CD4-positive, CD25-positive, alpha-beta regulatory T cell (primary cell): Measurements from ENCODE around the gene ZNF555. TPM values are rescaled to one million over a fixed set of nuclear protein-coding genes. Genes with fewer than 3 reads are reported as not detected.

Experiments used
- ATAC-seq, 2 donors: fragments of 150-1000 bp; cut with Tn5 transposase; one replicate each; pipeline ENCODE4 v1.10.0; 2021; ENCODE audit warnings: low read depth in 2 of 2, moderate number of reproducible peaks in 2 of 2, moderate library complexity in 1 of 2
- DNase-seq, 3 donors: peaks; one replicate each; pipeline versions ENCODE4 v3.0.0 to v3.0.0-alpha.2; 2012 to 2022; ENCODE audit warnings: mixed read lengths in 1 of 3
- H3K27ac ChIP-seq: one replicate; pipeline ENCODE4 v1.7.0; 2013; ENCODE audit warnings: mild to moderate bottlenecking, low read length; ENCODE audit not compliant: insufficient read depth, poor library complexity, severe bottlenecking
- H3K27me3 ChIP-seq: one replicate; pipeline ENCODE4 v1.7.0; 2013; ENCODE audit warnings: low read length; ENCODE audit not compliant: control insufficient read depth, insufficient read depth
- H3K36me3 ChIP-seq: one replicate; pipeline ENCODE4 v1.7.0; 2013; ENCODE audit warnings: mild to moderate bottlenecking, low read length, moderate library complexity; ENCODE audit not compliant: control insufficient read depth, insufficient read depth
- H3K4me1 ChIP-seq: 2 replicates; pipeline ENCODE4 v1.7.0; 2013; ENCODE audit warnings: mild to moderate bottlenecking, low read length; ENCODE audit not compliant: insufficient read depth, control insufficient read depth, poor library complexity, severe bottlenecking
- H3K4me3 ChIP-seq: one replicate; pipeline ENCODE4 v1.7.0; 2013; ENCODE audit warnings: low read depth, mild to moderate bottlenecking, low read length, moderate library complexity
- H3K9me3 ChIP-seq, 2 experiments: 1 replicate in 1 of 2; 2 replicates in 1 of 2; pipeline ENCODE4 v1.7.0; 2013; ENCODE audit warnings: low read length in 2 of 2, mild to moderate bottlenecking in 1 of 2, moderate library complexity in 1 of 2; ENCODE audit not compliant: control insufficient read depth in 2 of 2
- H3K27ac Mint-ChIP-seq, 3 donors: one replicate each; pipeline ENCODE4 v1.8.0; 2020 to 2022; ENCODE audit warnings: mild to moderate bottlenecking in 3 of 3, mixed read lengths in 3 of 3, moderate library complexity in 2 of 3
- H3K27me3 Mint-ChIP-seq: one replicate; pipeline ENCODE4 v1.8.0; 2022; ENCODE audit warnings: mild to moderate bottlenecking, mixed read lengths
- H3K36me3 Mint-ChIP-seq: one replicate; pipeline ENCODE4 v1.8.0; 2020; ENCODE audit warnings: mixed read lengths
- H3K4me1 Mint-ChIP-seq, 4 donors: one replicate each; pipeline ENCODE4 v1.8.0; 2020 to 2022; ENCODE audit warnings: mixed read lengths in 4 of 4, mild to moderate bottlenecking in 1 of 4
- H3K4me3 Mint-ChIP-seq, 4 donors: one replicate each; pipeline ENCODE4 v1.8.0; 2020 to 2022; ENCODE audit warnings: mild to moderate bottlenecking in 4 of 4, mixed read lengths in 4 of 4, moderate library complexity in 3 of 4
- H3K9me3 Mint-ChIP-seq, 7 donors: one replicate each; pipeline ENCODE4 v1.8.0; 2020 to 2022; ENCODE audit warnings: mixed read lengths in 7 of 7, mild to moderate bottlenecking in 3 of 7, moderate library complexity in 2 of 7
- polyA plus RNA-seq, 4 donors: library from polyadenylated mRNA; unstranded; fragments of 300-500 nt; fragmentation: Illumina TruSeq; gene quantifications; one replicate each; pipeline ENCODE4 v1.2.3, GENCODE V29; 2021
- total RNA-seq: library from RNA; stranded (reverse); gene quantifications from one replicate; pipeline ENCODE4 v1.2.3, GENCODE V29; 2022

The ZNF555 gene
- total and polyA plus RNA-seq, 5 donors from 2014 or later, result 2.0 to 7.3 (median 6.9) TPM

GRCh38 chr19:2906631-2907195 is 65.4 kb downstream of the ZNF555 start:
- no peaks in the 10 kb centered on the region for H3K27me3 ChIP-seq
- no peak overlapping the region for H3K4me3 ChIP-seq
- peaks cover 0 to 3% of the 10 kb centered on the region in 2 experiments for H3K9me3 ChIP-seq
- H3K4me1 ChIP-seq, result peaks cover 6% of the 10 kb centered on the region
- H3K27me3 Mint-ChIP-seq, result no peaks in the 10 kb centered on the region
- H3K4me3 Mint-ChIP-seq, result no peak overlapping the region
- no peak for DNase-seq
- no peak overlapping the region for H3K27ac ChIP-seq
- peaks cover 11% of the 10 kb centered on the region for H3K36me3 Mint-ChIP-seq
- H3K4me1 Mint-ChIP-seq, result peaks cover 15 to 44% (median 22%) of the 10 kb centered on the region in 4 donors
- H3K27ac Mint-ChIP-seq, result no peak overlapping the region
- ATAC-seq, result no peak
- no peaks in the 10 kb centered on the region for H3K36me3 ChIP-seq
- peaks cover 0 to 3% (median 0%) of the 10 kb centered on the region in 7 donors for H3K9me3 Mint-ChIP-seq

Other genes with a start within 250 kb of the ZNF555 start
- gene GNG7, start 138.8 kb upstream of the ZNF555 start, total RNA-seq, result 1.4 TPM
- 1 to 10 TPM in 3 of 4 donors, under 1 TPM in 1; 0.65 to 1.6 (median 1.1) TPM for gene GNG7, start 138.8 kb upstream of the ZNF555 start, polyA plus RNA-seq
- gene DIRAS1, start 120.1 kb upstream of the ZNF555 start, total RNA-seq, result not detected
- not detected for gene DIRAS1, start 120.1 kb upstream of the ZNF555 start, polyA plus RNA-seq
- gene SLC39A3, start 101.5 kb upstream of the ZNF555 start, total RNA-seq, result 14.6 TPM
- gene SLC39A3, start 101.5 kb upstream of the ZNF555 start, polyA plus RNA-seq, result 10 to 100 TPM; 35.1 to 41.8 (median 36.9) TPM
- gene SGTA, start 58.2 kb upstream of the ZNF555 start, total RNA-seq, result 35.7 TPM
- gene SGTA, start 58.2 kb upstream of the ZNF555 start, polyA plus RNA-seq, result 10 to 100 TPM; 28.2 to 35.3 (median 31.5) TPM
- gene THOP1, start 56.0 kb upstream of the ZNF555 start, total RNA-seq, result 26.5 TPM
- 10 to 100 TPM; 20.0 to 28.0 (median 23.3) TPM for gene THOP1, start 56.0 kb upstream of the ZNF555 start, polyA plus RNA-seq
- 3.3 TPM for gene ZNF554, start 21.6 kb upstream of the ZNF555 start, total RNA-seq
- gene ZNF554, start 21.6 kb upstream of the ZNF555 start, polyA plus RNA-seq, result 1 to 10 TPM; 1.8 to 6.1 (median 3.5) TPM
- not detected for gene ZNF556, start 25.9 kb downstream of the ZNF555 start, total RNA-seq
- gene ZNF556, start 25.9 kb downstream of the ZNF555 start, polyA plus RNA-seq, result not detected
- 3.0 TPM for gene ZNF57, start 59.5 kb downstream of the ZNF555 start, total RNA-seq
- 1 to 10 TPM; 3.2 to 7.6 (median 4.7) TPM for gene ZNF57, start 59.5 kb downstream of the ZNF555 start, polyA plus RNA-seq
- 2.4 TPM for gene ZNF77, start 103.5 kb downstream of the ZNF555 start, total RNA-seq
- gene ZNF77, start 103.5 kb downstream of the ZNF555 start, polyA plus RNA-seq, result 1 to 10 TPM in 3 of 4 donors, under 1 TPM in 1; 0.48 to 3.0 (median 2.3) TPM
- gene TLE6, start 136.1 kb downstream of the ZNF555 start, total RNA-seq, result not detected
- gene TLE6, start 136.1 kb downstream of the ZNF555 start, polyA plus RNA-seq, result not detected
- gene TLE2, start 187.8 kb downstream of the ZNF555 start, total RNA-seq, result 9.3 TPM
- gene TLE2, start 187.8 kb downstream of the ZNF555 start, polyA plus RNA-seq, result 1 to 10 TPM; 3.1 to 4.5 (median 3.9) TPM
- 1,009 TPM for gene TLE5, start 221.0 kb downstream of the ZNF555 start, total RNA-seq
- 100 to 1,000 TPM; 608 to 773 (median 661) TPM for gene TLE5, start 221.0 kb downstream of the ZNF555 start, polyA plus RNA-seq